PFSK-1 (cell line): ENCODE data around the gene NCKAP1.

ENCODE experiments used
- FOXP2 ChIP-seq: optimal IDR thresholded peaks from 2 replicates; pipeline ENCODE3; 2011; ENCODE audit warnings: borderline replicate concordance, control low read depth, inconsistent platforms; ENCODE audit not compliant: insufficient read depth; ENCODE audit errors: extremely low read length, extremely low read depth
- POLR2AphosphoS5 ChIP-seq: IDR thresholded peaks from 2 replicates; pipeline ENCODE4 v1.6.1; 2012; ENCODE audit warnings: low read depth, mild to moderate bottlenecking, control low read depth, low read length, moderate library complexity
- SIN3A ChIP-seq: IDR thresholded peaks from 2 replicates; pipeline ENCODE4 v1.6.1; 2012; ENCODE audit warnings: mild to moderate bottlenecking, low read length, moderate library complexity, borderline replicate concordance; ENCODE audit not compliant: insufficient read depth
- TAF1 ChIP-seq: IDR thresholded peaks from 2 replicates; pipeline ENCODE4 v1.6.1; 2012; ENCODE audit warnings: low read length, control low read depth, borderline replicate concordance; ENCODE audit not compliant: insufficient read depth
- TF ChIP-seq, protein P1 (sequence below), 2 experiments: IDR thresholded peaks; 2 replicates each; pipeline versions ENCODE4 v1.6.1 to v1.8.0; 2011 to 2012; ENCODE audit warnings: low read depth in 2 of 2, low read length in 2 of 2, control low read depth in 1 of 2, inconsistent platforms in 1 of 2, mild to moderate bottlenecking in 1 of 2, moderate library complexity in 1 of 2; ENCODE audit not compliant: insufficient read depth in 1 of 2

The NCKAP1 gene

DNA sequence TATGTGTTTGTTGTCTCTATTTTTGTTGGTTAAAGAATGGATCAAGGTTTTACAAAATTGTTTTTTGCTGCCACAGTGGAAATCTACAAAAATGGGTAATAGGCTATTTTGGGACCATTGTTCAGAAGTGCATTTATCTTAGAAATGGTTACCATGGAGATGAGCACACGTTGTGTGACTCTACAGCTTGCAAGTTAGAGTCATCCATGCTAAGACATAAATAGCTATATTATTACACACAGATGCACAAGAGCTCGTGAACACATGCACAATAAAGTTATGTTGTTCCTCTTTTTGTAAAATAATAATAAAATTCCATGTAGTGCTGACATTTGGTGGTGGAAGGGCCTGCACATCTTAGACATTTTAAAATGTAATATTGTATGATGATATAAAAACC, 24.8 kb upstream of the NCKAP1 start:
- TF ChIP-seq FOXP2 (no peak), SIN3A (no peak), TAF1 (no peak), POLR2AphosphoS5 (no peak)
- TF ChIP-seq, protein P1, sequence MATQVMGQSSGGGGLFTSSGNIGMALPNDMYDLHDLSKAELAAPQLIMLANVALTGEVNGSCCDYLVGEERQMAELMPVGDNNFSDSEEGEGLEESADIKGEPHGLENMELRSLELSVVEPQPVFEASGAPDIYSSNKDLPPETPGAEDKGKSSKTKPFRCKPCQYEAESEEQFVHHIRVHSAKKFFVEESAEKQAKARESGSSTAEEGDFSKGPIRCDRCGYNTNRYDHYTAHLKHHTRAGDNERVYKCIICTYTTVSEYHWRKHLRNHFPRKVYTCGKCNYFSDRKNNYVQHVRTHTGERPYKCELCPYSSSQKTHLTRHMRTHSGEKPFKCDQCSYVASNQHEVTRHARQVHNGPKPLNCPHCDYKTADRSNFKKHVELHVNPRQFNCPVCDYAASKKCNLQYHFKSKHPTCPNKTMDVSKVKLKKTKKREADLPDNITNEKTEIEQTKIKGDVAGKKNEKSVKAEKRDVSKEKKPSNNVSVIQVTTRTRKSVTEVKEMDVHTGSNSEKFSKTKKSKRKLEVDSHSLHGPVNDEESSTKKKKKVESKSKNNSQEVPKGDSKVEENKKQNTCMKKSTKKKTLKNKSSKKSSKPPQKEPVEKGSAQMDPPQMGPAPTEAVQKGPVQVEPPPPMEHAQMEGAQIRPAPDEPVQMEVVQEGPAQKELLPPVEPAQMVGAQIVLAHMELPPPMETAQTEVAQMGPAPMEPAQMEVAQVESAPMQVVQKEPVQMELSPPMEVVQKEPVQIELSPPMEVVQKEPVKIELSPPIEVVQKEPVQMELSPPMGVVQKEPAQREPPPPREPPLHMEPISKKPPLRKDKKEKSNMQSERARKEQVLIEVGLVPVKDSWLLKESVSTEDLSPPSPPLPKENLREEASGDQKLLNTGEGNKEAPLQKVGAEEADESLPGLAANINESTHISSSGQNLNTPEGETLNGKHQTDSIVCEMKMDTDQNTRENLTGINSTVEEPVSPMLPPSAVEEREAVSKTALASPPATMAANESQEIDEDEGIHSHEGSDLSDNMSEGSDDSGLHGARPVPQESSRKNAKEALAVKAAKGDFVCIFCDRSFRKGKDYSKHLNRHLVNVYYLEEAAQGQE (IDR thresholded peaks at IDR 0.05; ENCODE audit: insufficient read depth in 1 of 2, low read depth in 2 of 2, low read length in 2 of 2) = no peak

DNA sequence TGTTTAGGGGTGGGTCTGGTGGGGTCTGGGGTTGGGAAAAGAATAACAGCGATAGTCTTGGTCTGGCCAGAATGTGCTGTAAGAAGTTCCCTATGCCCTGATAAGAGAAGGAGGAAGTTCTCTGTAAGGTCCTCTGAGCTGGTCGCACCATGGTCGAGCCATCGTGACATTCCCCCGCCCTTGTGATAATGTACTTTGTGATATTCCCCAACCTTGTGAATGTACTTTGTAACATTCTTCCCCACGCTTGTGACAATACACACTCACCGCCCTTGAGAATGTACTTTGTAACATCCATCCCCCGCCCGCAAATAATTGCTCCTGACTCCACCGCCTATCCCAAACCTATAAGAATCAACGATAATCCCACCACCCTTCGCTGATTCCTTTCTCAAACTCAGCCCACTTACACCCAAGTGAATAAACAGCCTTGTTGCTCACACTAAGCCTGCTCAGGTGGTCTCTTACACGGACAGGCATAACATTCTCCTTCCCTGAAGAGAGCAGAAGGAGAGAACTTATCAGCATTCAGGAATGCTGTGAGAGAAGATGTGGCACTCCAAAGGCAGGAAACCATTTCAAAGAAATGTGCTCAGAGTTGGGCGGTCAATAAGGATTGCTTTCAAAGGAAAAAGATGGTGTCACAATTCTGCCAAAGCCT, 22.4 kb upstream of the NCKAP1 start:
- no peak for TF ChIP-seq SIN3A
- TF ChIP-seq, protein P1 (IDR thresholded peaks at IDR 0.05; ENCODE audit: insufficient read depth in 1 of 2, low read depth in 2 of 2, low read length in 2 of 2) = no peak
- TF ChIP-seq TAF1 = no peak
- TF ChIP-seq POLR2AphosphoS5 = no peak
- TF ChIP-seq FOXP2 = no peak

DNA sequence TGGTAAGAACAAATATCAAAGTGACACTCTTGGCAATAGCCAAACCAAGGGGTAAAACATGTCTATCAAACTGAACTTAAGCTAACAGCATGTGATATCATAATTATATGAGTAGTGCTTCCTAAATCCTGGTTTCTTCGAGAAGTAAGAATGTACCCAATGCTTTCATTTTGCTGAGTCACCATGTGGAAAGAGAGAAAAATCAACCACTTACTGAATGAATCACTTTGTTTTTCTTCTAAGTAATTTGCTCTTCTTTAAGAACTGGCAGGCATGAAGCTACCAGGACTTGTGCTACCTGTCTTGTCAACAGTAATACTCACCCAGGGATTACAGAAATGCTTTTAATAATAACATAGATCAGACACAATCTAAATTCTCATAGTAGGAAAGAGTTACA, 21.3 kb upstream of the NCKAP1 start:
- no peak for TF ChIP-seq SIN3A
- TF ChIP-seq, protein P1 (IDR thresholded peaks at IDR 0.05; ENCODE audit: insufficient read depth in 1 of 2, low read depth in 2 of 2, low read length in 2 of 2) = no peak
- no peak for TF ChIP-seq FOXP2
- no peak for TF ChIP-seq TAF1
- TF ChIP-seq POLR2AphosphoS5 = no peak

DNA sequence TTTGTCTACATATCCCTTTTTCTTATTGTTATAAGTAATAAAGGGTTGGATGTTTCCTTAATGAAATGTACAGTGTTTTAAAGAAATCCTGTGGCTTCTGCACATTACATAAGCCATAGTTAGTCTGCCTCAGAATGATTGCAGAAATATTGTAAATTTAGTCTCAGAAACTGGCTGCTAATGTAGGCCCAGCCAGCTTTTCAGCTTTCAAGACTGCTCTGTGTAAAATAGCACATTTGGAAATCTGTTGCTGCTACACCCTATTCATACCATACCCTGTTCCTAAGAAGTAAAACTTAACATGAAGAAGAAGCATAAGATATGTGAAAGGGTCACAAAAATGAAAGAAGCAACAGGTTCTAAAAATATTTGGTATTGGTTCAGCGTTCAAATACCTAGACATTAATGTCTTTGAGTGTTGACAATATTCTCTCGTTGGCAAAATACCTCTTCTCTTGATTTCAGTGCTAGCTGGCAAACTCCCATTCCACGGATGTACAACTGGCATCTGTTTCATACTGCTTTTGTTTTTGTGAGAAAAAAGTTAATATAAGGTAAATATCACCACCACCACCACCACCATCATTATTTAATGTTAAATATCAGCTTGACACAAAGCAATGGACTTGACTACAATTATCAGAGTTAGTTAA, 19.2 kb upstream of the NCKAP1 start:
- no peak for TF ChIP-seq SIN3A
- TF ChIP-seq, protein P1 (IDR thresholded peaks at IDR 0.05; ENCODE audit: insufficient read depth in 1 of 2, low read depth in 2 of 2, low read length in 2 of 2) = no peak
- no peak for TF ChIP-seq FOXP2
- TF ChIP-seq POLR2AphosphoS5 = no peak
- TF ChIP-seq TAF1 = no peak
